Mesenchymal stem cell (in vitro differentiated cells and primary cell): ENCODE data around the gene CNGB1.

Experiments
- DNase-seq: peaks from one replicate; pipeline ENCODE4 v3.0.0-alpha.2; 2013
- H2AFZ ChIP-seq: one replicate; pipeline ENCODE4 v1.6.1; 2013; ENCODE audit warnings: low read depth, mild to moderate bottlenecking, control low read depth, inconsistent platforms, low read length, moderate library complexity
- H2AK5ac ChIP-seq: 2 replicates; pipeline ENCODE4 v1.6.1; 2013; ENCODE audit warnings: low read length, moderate library complexity, mild to moderate bottlenecking, inconsistent platforms; ENCODE audit not compliant: severe bottlenecking
- H2BK120ac ChIP-seq: one replicate; pipeline ENCODE4 v1.6.1; 2013; ENCODE audit warnings: low read depth, mild to moderate bottlenecking, inconsistent platforms, low read length, moderate library complexity
- H2BK12ac ChIP-seq, 2 experiments: one replicate each; pipeline ENCODE4 v1.6.1; 2013; ENCODE audit warnings: inconsistent platforms in 2 of 2, low read length in 2 of 2, mild to moderate bottlenecking in 2 of 2, moderate library complexity in 2 of 2, control low read depth in 1 of 2
- H2BK15ac ChIP-seq: one replicate; pipeline ENCODE4 v1.6.1; 2013; ENCODE audit warnings: mild to moderate bottlenecking, low read depth, inconsistent platforms; ENCODE audit not compliant: poor library complexity, severe bottlenecking
- H2BK5ac ChIP-seq: 2 replicates; pipeline ENCODE4 v1.6.1; 2013; ENCODE audit warnings: low read depth, mild to moderate bottlenecking, low read length, control low read depth, inconsistent platforms; ENCODE audit not compliant: poor library complexity, severe bottlenecking
- H3K14ac ChIP-seq, 2 experiments: one replicate each; pipeline ENCODE4 v1.6.1; 2013; ENCODE audit warnings: inconsistent platforms in 2 of 2, low read length in 2 of 2, control low read depth in 1 of 2, mild to moderate bottlenecking in 1 of 2, moderate library complexity in 1 of 2
- H3K18ac ChIP-seq, 2 experiments: one replicate each; pipeline ENCODE4 v1.6.1; 2013; ENCODE audit warnings: inconsistent platforms in 2 of 2, low read length in 2 of 2, control low read depth in 1 of 2, low read depth in 1 of 2, mild to moderate bottlenecking in 1 of 2
- H3K23ac ChIP-seq, 2 experiments: one replicate each; pipeline ENCODE4 v1.6.1; 2013; ENCODE audit warnings: inconsistent platforms in 2 of 2, low read length in 2 of 2, mild to moderate bottlenecking in 2 of 2, moderate library complexity in 2 of 2, control low read depth in 1 of 2
- H3K27ac ChIP-seq: 2 replicates; pipeline ENCODE4 v1.5.1; 2013; ENCODE audit warnings: mild to moderate bottlenecking, moderate library complexity, low read length, control low read depth, inconsistent platforms; ENCODE audit not compliant: poor library complexity, severe bottlenecking
- H3K27me3 ChIP-seq, 2 experiments: 2 replicates each; pipeline versions ENCODE4 v1.6.1 to v1.7.0; 2013; ENCODE audit warnings: low read length in 2 of 2, mild to moderate bottlenecking in 2 of 2, moderate library complexity in 2 of 2, control low read depth in 1 of 2, inconsistent platforms in 1 of 2; ENCODE audit not compliant: control insufficient read depth in 1 of 2, insufficient read depth in 1 of 2
- H3K36me3 ChIP-seq, 2 experiments: 2 replicates each; pipeline versions ENCODE4 v1.6.1 to v1.7.0; 2013; ENCODE audit warnings: low read length in 2 of 2, control low read depth in 1 of 2, inconsistent platforms in 1 of 2, low read depth in 1 of 2, mild to moderate bottlenecking in 1 of 2; ENCODE audit not compliant: insufficient read depth in 2 of 2, control insufficient read depth in 1 of 2
- H3K4ac ChIP-seq, 2 experiments: one replicate each; pipeline ENCODE4 v1.6.1; 2013; ENCODE audit warnings: inconsistent platforms in 2 of 2, low read length in 2 of 2, mild to moderate bottlenecking in 2 of 2, moderate library complexity in 2 of 2, control low read depth in 1 of 2, low read depth in 1 of 2
- H3K4me1 ChIP-seq: 2 replicates; pipeline ENCODE4 v1.6.1; 2013; ENCODE audit warnings: low read depth, low read length, control low read depth; ENCODE audit not compliant: control insufficient read depth, insufficient read depth
- H3K4me2 ChIP-seq: 2 replicates; pipeline ENCODE4 v1.6.1; 2013; ENCODE audit warnings: low read length, mild to moderate bottlenecking, inconsistent platforms; ENCODE audit not compliant: poor library complexity, severe bottlenecking
- H3K4me3 ChIP-seq, 2 experiments: 2 replicates each; pipeline versions ENCODE4 v1.5.1 to v1.7.0; 2013; ENCODE audit warnings: low read length in 2 of 2, mild to moderate bottlenecking in 2 of 2, control low read depth in 1 of 2, low read depth in 1 of 2; ENCODE audit not compliant: insufficient read depth in 1 of 2
- H3K79me1 ChIP-seq: replicated peaks from 2 replicates; pipeline ENCODE4 v1.6.1; 2013; ENCODE audit warnings: mild to moderate bottlenecking, control low read depth, low read length, inconsistent platforms; ENCODE audit not compliant: poor library complexity, severe bottlenecking
- H3K9ac ChIP-seq: 2 replicates; pipeline ENCODE4 v1.7.0; 2013; ENCODE audit warnings: mild to moderate bottlenecking, low read length, moderate library complexity
- H3K9me3 ChIP-seq: 2 replicates; pipeline ENCODE4 v1.7.0; 2013; ENCODE audit warnings: mild to moderate bottlenecking, low read length; ENCODE audit not compliant: control insufficient read depth
- H4K8ac ChIP-seq: one replicate; pipeline ENCODE4 v1.6.1; 2013; ENCODE audit warnings: inconsistent platforms, mild to moderate bottlenecking, low read length, moderate library complexity
- H4K91ac ChIP-seq: one replicate; pipeline ENCODE4 v1.6.1; 2013; ENCODE audit warnings: mild to moderate bottlenecking, low read length, inconsistent platforms
- WGBS: methylation state at CpG from one replicate; pipeline ENCODE4 v1.1.7; 2013; ENCODE audit warnings: mixed read lengths; 5-methylcytosine and 5-hydroxymethylcytosine counted together

CNGB1 gene

GRCh38 chr16:57994361-57994760 lies 23.4 kb upstream of the CNGB1 start:
- Histone ChIP-seq H3K36me3 (peaks cover 41 to 57% of the 10 kb centered on the region in 2 experiments), H2AFZ (no peak overlapping the region), H2BK120ac (no peak overlapping the region), H3K79me1 (peaks cover 44% of the 10 kb centered on the region), H3K4ac (no peak overlapping the region), H3K27ac (no peak overlapping the region), H3K27me3 (peaks cover 0 to 23% of the 10 kb centered on the region in 2 experiments), H3K9me3 (no peaks in the 10 kb centered on the region), H3K23ac (no peak overlapping the region), H2AK5ac (no peak overlapping the region), H4K8ac (no peak overlapping the region), H3K14ac (no peak overlapping the region), H2BK12ac (no peak overlapping the region), H3K4me3 (no peak overlapping the region), H3K18ac (no peak overlapping the region), H2BK15ac (no peak overlapping the region), H2BK5ac (no peak overlapping the region), H3K4me2 (no peak overlapping the region), H3K4me1 (peaks cover 27% of the 10 kb centered on the region), H4K91ac (no peak overlapping the region), H3K9ac (no peak overlapping the region)
- DNase-seq, result no peak
- WGBS, result 100% methylated on average over 2 of the region's 4 CpGs

GRCh38 chr16:57993897-57994296 lies 23.0 kb upstream of the CNGB1 start:
- Histone ChIP-seq H3K14ac (no peak overlapping the region), H2BK12ac (no peak overlapping the region), H3K9ac (no peak overlapping the region), H3K27me3 (peaks cover 0 to 23% of the 10 kb centered on the region in 2 experiments), H3K27ac (no peak overlapping the region), H2BK120ac (no peak overlapping the region), H2AFZ (no peak overlapping the region), H3K18ac (no peak overlapping the region), H4K8ac (no peak overlapping the region), H3K9me3 (no peaks in the 10 kb centered on the region), H3K4ac (no peak overlapping the region), H3K79me1 (peaks cover 43% of the 10 kb centered on the region), H4K91ac (no peak overlapping the region), H3K23ac (no peak overlapping the region), H3K36me3 (peaks cover 41 to 57% of the 10 kb centered on the region in 2 experiments), H3K4me3 (no peak overlapping the region), H2BK5ac (no peak overlapping the region), H3K4me2 (no peak overlapping the region), H3K4me1 (peaks cover 26% of the 10 kb centered on the region), H2AK5ac (no peak overlapping the region), H2BK15ac (no peak overlapping the region)
- WGBS, result 100% methylated on average over 3 of the region's 5 CpGs
- DNase-seq, result no peak

GRCh38 chr16:57993438-57993837 lies 22.5 kb upstream of the CNGB1 start:
- Histone ChIP-seq H3K27ac (no peak overlapping the region), H2AFZ (no peak overlapping the region), H3K23ac (no peak overlapping the region), H3K14ac (no peak overlapping the region), H2BK12ac (no peak overlapping the region), H2AK5ac (no peak overlapping the region), H4K8ac (no peak overlapping the region), H2BK120ac (no peak overlapping the region), H3K9ac (no peak overlapping the region), H3K18ac (no peak overlapping the region), H2BK5ac (no peak overlapping the region), H3K27me3 (peaks cover 0 to 28% of the 10 kb centered on the region in 2 experiments), H2BK15ac (no peak overlapping the region), H3K9me3 (no peaks in the 10 kb centered on the region), H3K4ac (no peak overlapping the region), H3K36me3 (peaks cover 41 to 56% of the 10 kb centered on the region in 2 experiments), H3K4me3 (no peak overlapping the region), H3K4me1 (peaks cover 22% of the 10 kb centered on the region), H4K91ac (no peak overlapping the region), H3K4me2 (no peak overlapping the region), H3K79me1 (peaks cover 38% of the 10 kb centered on the region)
- WGBS, result 97% methylated on average over 8 of the region's 8 CpGs
- DNase-seq, result no peak

GRCh38 chr16:57992084-57992483 lies 21.2 kb upstream of the CNGB1 start:
- Histone ChIP-seq H3K23ac (no peak overlapping the region), H3K36me3 (peaks cover 34 to 43% of the 10 kb centered on the region in 2 experiments), H2BK15ac (no peak overlapping the region), H3K18ac (no peak overlapping the region), H4K8ac (no peak overlapping the region), H3K27ac (no peak overlapping the region), H3K79me1 (peaks cover 32% of the 10 kb centered on the region), H3K4me1 (peaks cover 14% of the 10 kb centered on the region), H3K14ac (no peak overlapping the region), H4K91ac (no peak overlapping the region), H3K9ac (no peak overlapping the region), H3K4ac (no peak overlapping the region), H2BK12ac (no peak overlapping the region), H3K27me3 (peaks cover 9 to 41% of the 10 kb centered on the region in 2 experiments), H3K9me3 (no peaks in the 10 kb centered on the region), H3K4me2 (no peak overlapping the region), H2AK5ac (no peak overlapping the region), H2BK5ac (no peak overlapping the region), H3K4me3 (no peak overlapping the region), H2BK120ac (no peak overlapping the region), H2AFZ (no peak overlapping the region)
- DNase-seq, result no peak
- WGBS, result 87% methylated on average over 6 of the region's 6 CpGs
